HEK293 (cell line): ENCODE data around the gene ZKSCAN1.

Experiments
- FEZF1 ChIP-seq: fragments of 450-650 bp; formaldehyde crosslinking; IDR thresholded peaks from 2 replicates; pipeline ENCODE4 v1.5.1; 2016; ENCODE audit warnings: missing biosample characterization, missing genetic modification characterization
- HOXA7 ChIP-seq: sonication (generic); formaldehyde crosslinking; IDR thresholded peaks from 2 replicates; pipeline ENCODE4 v1.8.1; 2022; ENCODE audit warnings: missing genetic modification reagents, borderline replicate concordance
- KLF9 ChIP-seq: fragments of 450-650 bp; formaldehyde crosslinking; IDR thresholded peaks from 2 replicates; pipeline ENCODE4 v1.5.1; 2016; ENCODE audit warnings: missing biosample characterization, missing genetic modification characterization, low read depth
- PRDM10 ChIP-seq: fragments of 450-650 bp; formaldehyde crosslinking; IDR thresholded peaks from 2 replicates; pipeline ENCODE4 v1.5.1; 2016; ENCODE audit warnings: missing biosample characterization, missing genetic modification characterization
- REPIN1 ChIP-seq: fragments of 450-650 bp; formaldehyde crosslinking; IDR thresholded peaks from 2 replicates; pipeline ENCODE4 v1.5.1; 2017; ENCODE audit warnings: missing biosample characterization, missing genetic modification characterization, low read depth
- TRIM28 ChIP-seq: IDR thresholded peaks from 2 replicates; pipeline ENCODE4 v1.6.1; 2011; ENCODE audit warnings: low read length, control low read depth, borderline replicate concordance
- ZEB2 ChIP-seq: fragments of 450-650 bp; formaldehyde crosslinking; IDR thresholded peaks from 2 replicates; pipeline ENCODE4 v1.5.1; 2016; ENCODE audit warnings: missing biosample characterization, missing genetic modification characterization
- ZIC2 ChIP-seq: fragments of 450-650 bp; formaldehyde crosslinking; IDR thresholded peaks from 2 replicates; pipeline ENCODE4 v1.5.1; 2016; ENCODE audit warnings: missing biosample characterization, missing genetic modification characterization
- ZNF121 ChIP-seq: fragments of 450-650 bp; formaldehyde crosslinking; IDR thresholded peaks from 2 replicates; pipeline ENCODE4 v1.5.1; 2016; ENCODE audit warnings: missing biosample characterization, missing genetic modification characterization
- ZNF133 ChIP-seq: fragments of 450-650 bp; formaldehyde crosslinking; IDR thresholded peaks from 2 replicates; pipeline ENCODE4 v1.5.1; 2016; ENCODE audit warnings: missing biosample characterization, missing genetic modification characterization
- ZNF138 ChIP-seq: fragments of 450-650 bp; formaldehyde crosslinking; IDR thresholded peaks from 2 replicates; pipeline ENCODE4 v1.5.1; 2016; ENCODE audit warnings: missing biosample characterization, missing genetic modification characterization, borderline replicate concordance
- ZNF157 ChIP-seq: fragments of 450-650 bp; formaldehyde crosslinking; IDR thresholded peaks from 2 replicates; pipeline ENCODE4 v1.5.1; 2016; ENCODE audit warnings: missing biosample characterization, missing genetic modification characterization
- ZNF174 ChIP-seq: fragments of 450-650 bp; formaldehyde crosslinking; IDR thresholded peaks from 2 replicates; pipeline ENCODE4 v1.5.0; 2017; ENCODE audit warnings: missing biosample characterization, mild to moderate bottlenecking, missing genetic modification characterization
- ZNF18 ChIP-seq: fragments of 450-650 bp; formaldehyde crosslinking; IDR thresholded peaks from 2 replicates; pipeline ENCODE4 v1.5.1; 2016; ENCODE audit warnings: missing biosample characterization, missing genetic modification characterization
- ZNF202 ChIP-seq: fragments of 450-650 bp; formaldehyde crosslinking; IDR thresholded peaks from 2 replicates; pipeline ENCODE4 v1.5.1; 2016; ENCODE audit warnings: missing biosample characterization, missing genetic modification characterization, borderline replicate concordance
- ZNF221 ChIP-seq: fragments of 450-650 bp; formaldehyde crosslinking; IDR thresholded peaks from 2 replicates; pipeline ENCODE4 v1.5.1; 2017; ENCODE audit warnings: missing biosample characterization, missing genetic modification characterization, borderline replicate concordance
- ZNF23 ChIP-seq: fragments of 450-650 bp; formaldehyde crosslinking; IDR thresholded peaks from 2 replicates; pipeline ENCODE4 v1.5.1; 2016; ENCODE audit warnings: missing biosample characterization, missing genetic modification characterization, borderline replicate concordance
- ZNF26 ChIP-seq: fragments of 450-650 bp; formaldehyde crosslinking; IDR thresholded peaks from 2 replicates; pipeline ENCODE4 v1.5.1; 2016; ENCODE audit warnings: missing biosample characterization, missing genetic modification characterization
- ZNF302 ChIP-seq: fragments of 450-650 bp; formaldehyde crosslinking; IDR thresholded peaks from 2 replicates; pipeline ENCODE4 v1.5.1; 2016; ENCODE audit warnings: missing biosample characterization, missing genetic modification characterization, low read depth
- ZNF514 ChIP-seq: fragments of 450-650 bp; formaldehyde crosslinking; IDR thresholded peaks from 2 replicates; pipeline ENCODE4 v1.5.1; 2016; ENCODE audit warnings: missing biosample characterization, missing genetic modification characterization
- ZNF521 ChIP-seq: fragments of 450-650 bp; formaldehyde crosslinking; IDR thresholded peaks from 2 replicates; pipeline ENCODE4 v1.5.1; 2017; ENCODE audit warnings: missing biosample characterization, mild to moderate bottlenecking, missing genetic modification characterization
- ZNF544 ChIP-seq: fragments of 450-650 bp; formaldehyde crosslinking; IDR thresholded peaks from 2 replicates; pipeline ENCODE4 v1.5.0; 2017; ENCODE audit warnings: missing biosample characterization, missing genetic modification characterization
- ZNF558 ChIP-seq: fragments of 450-650 bp; formaldehyde crosslinking; IDR thresholded peaks from 2 replicates; pipeline ENCODE4 v1.5.1; 2016; ENCODE audit warnings: missing biosample characterization, missing genetic modification characterization
- ZNF580 ChIP-seq: fragments of 450-650 bp; formaldehyde crosslinking; IDR thresholded peaks from 2 replicates; pipeline ENCODE4 v1.5.1; 2016; ENCODE audit warnings: missing biosample characterization, missing genetic modification characterization
- ZNF670 ChIP-seq: fragments of 450-650 bp; formaldehyde crosslinking; IDR thresholded peaks from 2 replicates; pipeline ENCODE4 v1.5.1; 2016; ENCODE audit warnings: missing biosample characterization, missing genetic modification characterization, low read depth
- ZNF701 ChIP-seq: fragments of 450-650 bp; formaldehyde crosslinking; IDR thresholded peaks from 2 replicates; pipeline ENCODE4 v1.5.1; 2016; ENCODE audit warnings: missing biosample characterization, missing genetic modification characterization
- ZNF777 ChIP-seq: fragments of 450-650 bp; formaldehyde crosslinking; IDR thresholded peaks from 2 replicates; pipeline ENCODE4 v1.5.1; 2017; ENCODE audit warnings: missing biosample characterization, missing genetic modification characterization, borderline replicate concordance
- ZNF791 ChIP-seq: fragments of 450-650 bp; formaldehyde crosslinking; IDR thresholded peaks from 2 replicates; pipeline ENCODE4 v1.5.1; 2016; ENCODE audit warnings: missing biosample characterization, missing genetic modification characterization
- ZSCAN16 ChIP-seq: fragments of 450-650 bp; formaldehyde crosslinking; IDR thresholded peaks from 2 replicates; pipeline ENCODE4 v1.5.1; 2016; ENCODE audit warnings: missing biosample characterization, missing genetic modification characterization
- TF ChIP-seq, protein P1 (sequence below): fragments of 450-650 bp; formaldehyde crosslinking; IDR thresholded peaks from 2 replicates; pipeline ENCODE4 v1.5.1; 2016; ENCODE audit warnings: missing biosample characterization, missing genetic modification characterization
- TF ChIP-seq, protein P2 (sequence below): fragments of 450-650 bp; formaldehyde crosslinking; IDR thresholded peaks from 2 replicates; pipeline ENCODE4 v1.5.1; 2016; ENCODE audit warnings: missing biosample characterization, missing genetic modification characterization

The ZKSCAN1 gene

DNA sequence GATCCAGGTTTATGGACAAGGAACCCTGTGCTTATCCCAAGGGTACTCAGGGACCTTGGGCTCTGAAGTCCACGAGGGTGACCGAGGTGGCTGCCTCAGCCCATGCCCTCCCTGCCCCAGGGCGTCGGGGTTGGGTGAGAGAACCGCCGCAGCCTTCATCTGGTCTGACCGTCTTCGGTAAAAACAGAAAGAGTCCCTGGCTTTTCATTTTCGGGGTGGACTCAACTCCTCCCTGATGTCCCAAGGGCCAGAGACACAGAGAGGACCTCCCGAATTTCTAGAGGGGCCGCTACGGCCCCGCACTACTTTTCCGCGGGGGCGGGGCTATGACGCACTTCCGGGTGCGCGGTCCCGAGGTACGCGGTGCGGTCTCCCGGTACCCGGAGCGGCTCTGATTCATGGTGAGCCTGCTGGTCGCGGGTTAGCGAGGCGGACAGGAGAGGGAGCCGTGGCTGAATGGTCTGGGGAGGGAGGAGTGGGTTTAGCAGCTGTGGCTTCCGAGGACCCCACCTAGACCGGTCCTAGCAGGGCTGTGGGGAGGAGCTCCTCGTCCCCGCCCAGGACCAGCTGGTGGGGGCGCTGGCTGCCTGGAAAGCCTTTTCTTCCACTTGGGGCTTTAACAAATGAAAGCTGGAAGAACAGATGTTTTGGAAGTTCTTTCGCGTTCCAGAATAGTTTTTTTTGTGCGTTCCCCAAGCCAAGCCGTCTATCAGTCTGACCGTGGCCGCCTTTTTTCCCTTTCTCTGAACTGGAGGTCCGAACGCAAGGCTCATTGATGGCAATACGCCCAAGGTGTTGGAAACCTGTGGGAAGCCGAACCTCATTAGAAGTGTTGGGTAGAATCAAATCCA, 34.3 kb downstream of the ZKSCAN1 start, which contains the start of gene ZSCAN21 (continued):
- TF ChIP-seq ZNF558 (tag by site-specific recombination), result no peak
- TF ChIP-seq ZNF670, result no peak
- no peak for TF ChIP-seq ZNF544 (tag by site-specific recombination)
- TF ChIP-seq ZNF157 (tag by site-specific recombination), result no peak
- TF ChIP-seq FEZF1 (tag by site-specific recombination), result no peak
- no peak for TF ChIP-seq ZSCAN16 (tag by site-specific recombination)
- TF ChIP-seq ZNF777 (tag by site-specific recombination), result no peak
- peak; percentile 41; the same call in 1 of the 2 replicates for TF ChIP-seq ZIC2
- TF ChIP-seq TRIM28, result no peak
- TF ChIP-seq, protein P1, sequence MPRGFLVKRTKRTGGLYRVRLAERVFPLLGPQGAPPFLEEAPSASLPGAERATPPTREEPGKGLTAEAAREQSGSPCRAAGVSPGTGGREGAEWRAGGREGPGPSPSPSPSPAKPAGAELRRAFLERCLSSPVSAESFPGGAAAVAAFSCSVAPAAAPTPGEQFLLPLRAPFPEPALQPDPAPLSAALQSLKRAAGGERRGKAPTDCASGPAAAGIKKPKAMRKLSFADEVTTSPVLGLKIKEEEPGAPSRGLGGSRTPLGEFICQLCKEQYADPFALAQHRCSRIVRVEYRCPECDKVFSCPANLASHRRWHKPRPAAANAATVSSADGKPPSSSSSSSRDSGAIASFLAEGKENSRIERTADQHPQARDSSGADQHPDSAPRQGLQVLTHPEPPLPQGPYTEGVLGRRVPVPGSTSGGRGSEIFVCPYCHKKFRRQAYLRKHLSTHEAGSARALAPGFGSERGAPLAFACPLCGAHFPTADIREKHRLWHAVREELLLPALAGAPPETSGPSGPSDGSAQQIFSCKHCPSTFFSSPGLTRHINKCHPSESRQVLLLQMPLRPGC (tag by site-specific recombination), result no peak
- TF ChIP-seq ZNF138 (tag by site-specific recombination), result no peak
- no peak for TF ChIP-seq ZNF514 (tag by site-specific recombination)
- TF ChIP-seq KLF9 (tag by site-specific recombination), result peak; percentile 83
- no peak for TF ChIP-seq HOXA7
- TF ChIP-seq ZNF23 (tag by site-specific recombination), result no peak
- TF ChIP-seq ZNF521 (tag by site-specific recombination), result no peak
- no peak; the same call in 1 of the 2 replicates for TF ChIP-seq ZNF580 (tag by site-specific recombination)
- no peak for TF ChIP-seq ZNF701 (tag by site-specific recombination)
- no peak for TF ChIP-seq ZNF791 (tag by site-specific recombination)
- TF ChIP-seq ZNF18 (tag by site-specific recombination), result no peak
- TF ChIP-seq, protein P2, sequence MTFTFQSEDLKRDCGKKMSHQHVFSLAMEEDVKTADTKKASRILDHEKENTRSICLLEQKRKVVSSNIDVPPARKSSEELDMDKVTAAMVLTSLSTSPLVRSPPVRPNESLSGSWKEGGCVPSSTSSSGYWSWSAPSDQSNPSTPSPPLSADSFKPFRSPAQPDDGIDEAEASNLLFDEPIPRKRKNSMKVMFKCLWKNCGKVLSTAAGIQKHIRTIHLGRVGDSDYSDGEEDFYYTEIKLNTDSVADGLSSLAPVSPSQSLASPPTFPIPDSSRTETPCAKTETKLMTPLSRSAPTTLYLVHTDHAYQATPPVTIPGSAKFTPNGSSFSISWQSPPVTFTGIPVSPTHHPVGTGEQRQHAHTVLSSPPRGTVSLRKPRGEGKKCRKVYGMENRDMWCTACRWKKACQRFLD, result no peak
- TF ChIP-seq ZNF26 (tag by site-specific recombination), result no peak
- no peak for TF ChIP-seq ZNF174 (tag by site-specific recombination)
- no peak for TF ChIP-seq ZNF302 (tag by site-specific recombination)
- TF ChIP-seq ZNF221 (tag by site-specific recombination), result no peak
- TF ChIP-seq ZNF202 (tag by site-specific recombination), result no peak
- TF ChIP-seq ZNF121, result no peak
- TF ChIP-seq REPIN1, result no peak
- TF ChIP-seq PRDM10 (tag by site-specific recombination), result peak; percentile 26; the same call in 1 of the 2 replicates
- no peak for TF ChIP-seq ZNF133
- TF ChIP-seq ZEB2 (tag by site-specific recombination), result peak; percentile 93
